ENCODE measurements around the gene CDKN2A.

CDKN2A gene

GRCh38 chr9:21993893-21994555, at the start of gene CDKN2A:
CDKN2A (minus strand) TSS chr9:21994392.
- peak; percentile 43 for DNase-seq

- DNase-seq = no peak
These were observed 49.7 kb upstream of the CDKN2A start for GRCh38 chr9:22043928-22044327.

- DNase-seq = peak; percentile 65
These were observed 47.6 kb upstream of the CDKN2A start for GRCh38 chr9:22041775-22042174.

GRCh38 chr9:22041344-22041743, 47.2 kb upstream of the CDKN2A start:
- DNase-seq = no peak

GRCh38 chr9:22040760-22041159, 46.6 kb upstream of the CDKN2A start:
- DNase-seq = peak; percentile 81

- peak; percentile 43 for DNase-seq
These were observed 45.1 kb upstream of the CDKN2A start for GRCh38 chr9:22039258-22039657.

GRCh38 chr9:22037954-22038690, 43.9 kb upstream of the CDKN2A start:
- DNase-seq = peak; percentile 74

GRCh38 chr9:22036866-22037626, 42.9 kb upstream of the CDKN2A start:
- DNase-seq = peak; percentile 50

- DNase-seq = no peak
These were observed 41.4 kb upstream of the CDKN2A start for GRCh38 chr9:22035591-22036011.

GRCh38 chr9:22033012-22033630, 38.9 kb upstream of the CDKN2A start:
- DNase-seq = no peak

- no peak for DNase-seq
These were observed 37.6 kb upstream of the CDKN2A start for GRCh38 chr9:22031655-22032411.

- peak; percentile 81 for DNase-seq
These were observed 36.0 kb upstream of the CDKN2A start for GRCh38 chr9:22030101-22030598.

- no peak for DNase-seq
These were observed 35.0 kb upstream of the CDKN2A start for GRCh38 chr9:22029231-22029630.

- DNase-seq = no peak
These were observed 34.2 kb upstream of the CDKN2A start for GRCh38 chr9:22028394-22028793.

GRCh38 chr9:22026696-22027095, 32.5 kb upstream of the CDKN2A start:
- no peak for DNase-seq

- no peak for DNase-seq
These were observed 28.2 kb upstream of the CDKN2A start for GRCh38 chr9:22022396-22022795.

GRCh38 chr9:22010866-22011625, 16.9 kb upstream of the CDKN2A start:
- DNase-seq = no peak

GRCh38 chr9:22009506-22009867, 15.3 kb upstream of the CDKN2A start:
- no peak for DNase-seq

- DNase-seq = peak; percentile 91
These were observed 14.7 kb upstream of the CDKN2A start, which contains the start of gene CDKN2B for GRCh38 chr9:22008717-22009505. CDKN2B (minus strand) TSS chr9:22009305; CDS start chr9:22008953, 352 bp downstream.

- DNase-seq = no peak
These were observed 14.2 kb upstream of the CDKN2A start for GRCh38 chr9:22008384-22008716.
